ENCODE data around the gene AQP6.
A peak's percentile ranks its signal among the peaks of the same experiment; 100 is the strongest.

Gene AQP6

DNA sequence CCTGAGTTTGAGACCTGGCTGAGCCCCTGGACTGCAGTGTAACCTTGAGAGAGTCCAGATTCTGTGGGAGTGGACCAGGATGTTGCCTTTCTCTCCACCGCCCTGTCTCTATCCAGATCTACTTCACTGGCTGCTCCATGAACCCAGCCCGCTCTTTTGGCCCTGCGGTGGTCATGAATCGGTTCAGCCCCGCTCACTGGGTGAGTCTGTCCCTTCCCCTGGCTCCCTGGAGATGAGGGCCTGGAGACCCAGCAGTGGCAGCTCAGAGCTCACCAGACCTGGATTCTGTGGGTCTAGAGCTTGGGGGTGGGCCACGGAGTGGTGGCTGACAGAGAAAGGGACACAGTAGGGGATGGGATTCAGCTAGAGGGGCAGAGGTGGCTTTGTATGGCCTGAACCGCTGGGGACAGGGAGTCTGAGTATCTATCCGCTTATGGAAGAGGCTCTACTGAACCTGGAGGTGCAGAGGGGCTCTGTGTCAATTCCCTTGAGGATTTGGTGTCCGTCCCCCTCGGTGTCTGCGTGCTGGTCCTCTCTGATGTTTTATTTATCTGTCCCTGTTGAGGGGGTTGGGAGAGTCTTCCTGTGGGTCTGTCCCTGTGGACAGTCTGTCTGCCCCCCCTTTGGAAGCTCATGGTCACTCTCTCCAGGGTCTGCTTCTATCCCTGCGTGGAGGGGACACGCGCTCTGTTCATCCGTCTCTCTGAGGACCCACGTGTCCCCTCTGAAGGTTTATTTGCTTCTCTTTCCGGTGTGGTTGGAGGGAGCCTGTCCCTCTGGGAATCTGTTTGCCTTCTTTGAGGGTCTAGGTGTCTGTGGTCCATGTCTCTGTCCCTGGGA lies 8.6 kb upstream of the AQP6 start:
- H3K27me3 ChIP-seq (ENCODE audit: control insufficient read depth, insufficient read depth, low read length), result peaks cover 15% of the 10 kb centered on the region

DNA sequence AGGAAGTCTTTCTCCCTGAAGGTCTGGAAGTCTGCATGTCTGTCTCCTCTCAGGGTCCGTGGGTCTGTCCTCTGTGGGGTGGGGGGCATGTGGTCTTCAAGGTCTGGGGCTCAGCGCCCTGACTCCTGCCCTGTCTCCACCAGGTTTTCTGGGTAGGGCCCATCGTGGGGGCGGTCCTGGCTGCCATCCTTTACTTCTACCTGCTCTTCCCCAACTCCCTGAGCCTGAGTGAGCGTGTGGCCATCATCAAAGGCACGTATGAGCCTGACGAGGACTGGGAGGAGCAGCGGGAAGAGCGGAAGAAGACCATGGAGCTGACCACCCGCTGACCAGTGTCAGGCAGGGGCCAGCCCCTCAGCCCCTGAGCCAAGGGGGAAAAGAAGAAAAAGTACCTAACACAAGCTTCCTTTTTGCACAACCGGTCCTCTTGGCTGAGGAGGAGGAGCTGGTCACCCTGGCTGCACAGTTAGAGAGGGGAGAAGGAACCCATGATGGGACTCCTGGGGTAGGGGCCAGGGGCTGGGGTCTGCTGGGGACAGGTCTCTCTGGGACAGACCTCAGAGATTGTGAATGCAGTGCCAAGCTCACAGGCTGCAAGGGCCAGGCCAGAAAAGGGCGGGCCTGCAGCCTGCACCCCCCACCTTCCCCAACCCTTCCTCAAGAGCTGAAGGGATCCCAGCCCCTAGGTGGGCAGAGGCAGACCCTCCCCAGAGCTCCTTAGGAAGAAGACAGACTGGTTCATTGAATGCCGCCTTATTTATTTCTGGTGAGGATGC lies 7.7 kb upstream of the AQP6 start:
- H3K27me3 ChIP-seq (ENCODE audit: control insufficient read depth, insufficient read depth, low read length), result peaks cover 10% of the 10 kb centered on the region
- no peaks in the 10 kb centered on the region for H3K36me3 ChIP-seq (ENCODE audit: control insufficient read depth, insufficient read depth, low read length)
- H3K27ac ChIP-seq (ENCODE audit: low read depth, low read length), result no peak overlapping the region
- H3K4me3 ChIP-seq (ENCODE audit: low read length), result no peak overlapping the region
- H3K4me1 ChIP-seq (ENCODE audit: control insufficient read depth, insufficient read depth, low read length), result no peaks in the 10 kb centered on the region
- H3K9ac ChIP-seq (ENCODE audit: low read length), result no peak overlapping the region

More for the DNA sequence above, 8.6 kb upstream of the AQP6 start:
- Histone ChIP-seq H3K9ac (ENCODE audit: low read length) (no peak overlapping the region), H3K36me3 (ENCODE audit: control insufficient read depth, insufficient read depth, low read length) (no peaks in the 10 kb centered on the region), H3K27ac (ENCODE audit: low read depth, low read length) (no peak overlapping the region), H3K4me1 (ENCODE audit: control insufficient read depth, insufficient read depth, low read length) (no peaks in the 10 kb centered on the region), H3K4me3 (ENCODE audit: low read length) (no peak overlapping the region)

DNA sequence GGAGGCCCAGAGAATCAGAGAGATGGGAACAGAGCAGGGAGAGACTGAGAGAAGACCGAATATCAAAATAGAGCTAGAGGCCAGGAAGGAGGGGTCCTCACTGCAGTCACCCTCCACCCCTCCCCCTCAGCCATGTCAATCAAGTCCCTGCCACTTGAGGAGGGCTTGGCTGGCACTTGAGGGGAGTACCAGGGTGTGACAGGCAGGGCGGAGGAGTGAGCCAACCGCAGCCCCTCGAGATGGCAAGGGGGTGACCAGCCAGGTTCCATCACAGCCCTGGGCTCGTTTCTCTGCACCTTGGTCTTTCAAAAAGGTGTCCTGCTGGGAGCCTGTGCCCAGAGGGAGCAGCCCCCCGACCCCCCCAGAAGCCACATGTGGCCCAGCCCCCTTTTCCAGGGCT lies 6.9 kb upstream of the AQP6 start:
- no peak overlapping the region for H3K27ac ChIP-seq (ENCODE audit: low read depth, low read length)
- H3K36me3 ChIP-seq (ENCODE audit: control insufficient read depth, insufficient read depth, low read length), result no peaks in the 10 kb centered on the region
- no peak overlapping the region for H3K4me3 ChIP-seq (ENCODE audit: low read length)
- H3K9ac ChIP-seq (ENCODE audit: low read length), result no peak overlapping the region
- no peaks in the 10 kb centered on the region for H3K4me1 ChIP-seq (ENCODE audit: control insufficient read depth, insufficient read depth, low read length)
- H3K27me3 ChIP-seq (ENCODE audit: control insufficient read depth, insufficient read depth, low read length), result peaks cover 6% of the 10 kb centered on the region

DNA sequence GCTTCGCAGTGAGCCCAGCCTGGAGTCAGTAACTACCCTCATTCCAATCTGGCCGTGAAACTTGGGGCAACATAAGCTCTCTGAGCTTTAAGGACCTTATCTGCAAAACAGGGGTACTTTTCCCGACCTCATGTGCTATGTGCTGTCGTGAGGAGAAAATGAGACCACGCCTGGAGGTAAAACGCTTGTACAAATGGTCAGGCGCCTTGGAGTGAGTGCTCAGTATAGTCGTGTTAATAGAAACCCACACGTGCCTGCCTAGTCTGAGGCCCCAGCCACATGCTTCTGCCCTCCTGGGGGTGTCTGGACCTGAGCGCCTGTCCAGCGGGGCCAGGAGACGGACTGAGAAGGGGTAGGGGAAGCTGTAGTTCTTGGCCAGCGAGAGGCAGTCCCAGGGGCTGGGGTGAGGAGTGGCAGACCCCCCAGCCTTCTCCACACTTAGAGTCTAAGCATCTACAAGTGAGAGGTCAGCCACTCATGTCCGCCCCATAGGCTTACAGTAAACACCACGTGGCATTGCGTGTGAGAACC lies 6.2 kb upstream of the AQP6 start:
- Histone ChIP-seq H3K9ac (ENCODE audit: low read length) (no peak overlapping the region), H3K27me3 (ENCODE audit: control insufficient read depth, insufficient read depth, low read length) (peaks cover 3% of the 10 kb centered on the region), H3K4me1 (ENCODE audit: control insufficient read depth, insufficient read depth, low read length) (no peaks in the 10 kb centered on the region), H3K36me3 (ENCODE audit: control insufficient read depth, insufficient read depth, low read length) (no peaks in the 10 kb centered on the region), H3K27ac (ENCODE audit: low read depth, low read length) (no peak overlapping the region), H3K4me3 (ENCODE audit: low read length) (no peak overlapping the region)

DNA sequence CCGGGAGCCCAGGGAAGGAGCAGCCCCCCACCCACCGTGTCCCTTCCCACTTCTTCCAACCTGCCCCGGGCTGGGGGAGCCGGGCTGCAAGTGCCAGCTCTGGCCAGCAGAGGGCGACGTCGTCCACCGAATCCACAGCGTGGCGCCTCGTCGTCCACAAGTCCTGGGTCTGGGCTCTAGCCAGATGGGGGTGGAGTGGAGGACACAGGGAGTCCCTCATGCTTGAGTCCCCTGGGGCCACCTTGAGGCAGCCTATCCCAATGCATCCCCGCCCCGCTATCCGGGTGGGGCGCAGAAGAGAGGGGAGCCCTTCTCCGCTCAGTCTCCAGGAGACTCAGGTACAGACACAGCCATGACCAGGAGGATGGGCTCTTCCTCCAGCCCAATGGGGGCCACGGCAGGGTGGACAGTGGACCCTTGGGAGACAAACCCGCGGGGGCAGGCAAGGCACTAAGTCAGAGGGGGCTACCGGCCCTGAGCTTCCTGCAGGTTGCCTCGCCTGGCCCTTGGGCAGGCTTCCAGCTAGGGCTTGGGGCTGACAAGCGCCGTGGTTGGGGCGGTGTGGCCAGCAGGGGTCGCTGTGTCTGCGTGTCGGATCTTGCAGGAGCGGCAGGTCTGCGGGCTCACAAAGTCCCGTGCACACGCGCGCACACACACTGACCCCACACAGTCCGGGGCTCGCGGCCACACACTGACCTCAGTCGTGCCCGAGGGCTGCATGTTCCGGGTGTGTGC lies 5.5 kb upstream of the AQP6 start:
- Histone ChIP-seq H3K4me1 (ENCODE audit: control insufficient read depth, insufficient read depth, low read length) (no peaks in the 10 kb centered on the region), H3K4me3 (ENCODE audit: low read length) (peak overlapping the region; percentile 50), H3K27ac (ENCODE audit: low read depth, low read length) (no peak overlapping the region), H3K27me3 (ENCODE audit: control insufficient read depth, insufficient read depth, low read length) (peaks cover 3% of the 10 kb centered on the region), H3K36me3 (ENCODE audit: control insufficient read depth, insufficient read depth, low read length) (no peaks in the 10 kb centered on the region), H3K9ac (ENCODE audit: low read length) (no peak overlapping the region)

DNA sequence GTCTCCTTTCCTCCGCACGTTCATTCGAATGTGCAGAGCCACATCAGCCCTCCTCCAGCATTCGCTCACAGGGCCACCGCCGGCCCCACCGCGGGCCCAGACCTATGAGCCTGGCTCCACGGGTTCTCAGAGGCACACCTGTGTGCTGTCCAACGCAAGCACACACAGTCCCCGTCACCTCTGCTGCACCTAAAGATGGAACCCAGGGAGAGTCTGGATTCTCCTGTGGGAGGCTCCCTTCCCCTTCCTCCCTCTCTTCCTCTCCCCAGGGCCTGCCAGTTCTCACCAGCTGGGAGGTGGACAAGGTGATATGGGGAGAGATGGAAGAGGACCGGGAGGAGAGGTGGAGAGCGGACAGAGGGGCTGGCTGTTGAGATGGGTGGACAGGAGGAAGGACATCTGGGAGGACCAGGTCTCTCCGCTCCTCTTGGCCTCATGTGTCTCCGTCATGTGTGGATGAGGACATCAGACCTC lies 4.9 kb upstream of the AQP6 start:
- H3K9ac ChIP-seq (ENCODE audit: low read length), result no peak overlapping the region

DNA sequence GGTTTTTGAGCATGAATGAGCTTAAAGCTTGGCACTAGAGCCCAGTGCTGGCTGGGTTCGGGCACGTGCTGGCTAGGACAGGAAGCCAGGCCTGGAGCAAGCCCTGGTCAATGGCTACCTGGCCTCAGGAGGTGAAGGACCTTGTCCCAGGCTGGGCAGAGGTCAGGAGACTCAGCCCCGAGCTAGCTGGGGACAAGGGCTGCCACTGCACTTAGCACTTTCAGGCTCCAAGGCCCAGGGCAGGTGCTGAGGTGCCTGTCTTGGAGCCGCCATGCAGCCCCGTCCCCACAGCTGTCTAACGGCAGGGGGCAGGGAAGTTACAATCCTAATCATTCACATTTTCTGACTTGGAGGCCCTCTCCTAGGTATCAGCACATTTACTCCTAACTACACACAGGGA lies 4.3 kb upstream of the AQP6 start:
- no peak overlapping the region for H3K27ac ChIP-seq (ENCODE audit: low read depth, low read length)
- no peaks in the 10 kb centered on the region for H3K36me3 ChIP-seq (ENCODE audit: control insufficient read depth, insufficient read depth, low read length)
- H3K4me3 ChIP-seq (ENCODE audit: low read length), result no peak overlapping the region
- no peak overlapping the region for H3K9ac ChIP-seq (ENCODE audit: low read length)
- peaks cover 3% of the 10 kb centered on the region for H3K27me3 ChIP-seq (ENCODE audit: control insufficient read depth, insufficient read depth, low read length)
- H3K4me1 ChIP-seq (ENCODE audit: control insufficient read depth, insufficient read depth, low read length), result no peaks in the 10 kb centered on the region

More for the DNA sequence above, 4.9 kb upstream of the AQP6 start:
- no peak overlapping the region for H3K27ac ChIP-seq (ENCODE audit: low read depth, low read length)
- H3K36me3 ChIP-seq (ENCODE audit: control insufficient read depth, insufficient read depth, low read length), result no peaks in the 10 kb centered on the region
- H3K4me1 ChIP-seq (ENCODE audit: control insufficient read depth, insufficient read depth, low read length), result no peaks in the 10 kb centered on the region
- H3K27me3 ChIP-seq (ENCODE audit: control insufficient read depth, insufficient read depth, low read length), result peaks cover 3% of the 10 kb centered on the region
- peak overlapping the region; percentile 50 for H3K4me3 ChIP-seq (ENCODE audit: low read length)

DNA sequence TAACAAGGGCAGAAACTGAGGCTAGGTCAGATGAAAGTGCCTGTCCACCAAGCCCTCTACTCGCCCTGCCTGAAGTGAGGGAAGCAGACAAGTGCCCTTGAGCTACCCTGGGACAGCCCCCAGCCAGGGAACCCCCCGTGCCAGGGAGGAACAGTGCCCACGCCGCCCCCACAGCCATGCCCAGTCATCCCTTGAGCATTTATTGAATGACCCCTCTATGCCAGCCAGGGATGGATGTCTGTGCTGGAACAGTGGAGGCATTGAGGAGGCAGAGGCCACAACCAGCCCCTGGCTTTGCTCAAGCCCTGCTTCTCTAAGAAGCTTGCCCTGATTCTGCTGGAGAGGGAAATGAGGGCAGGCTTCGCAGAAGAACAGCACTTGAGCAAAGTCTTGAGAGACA lies 3.7 kb upstream of the AQP6 start:
- Histone ChIP-seq H3K9ac (ENCODE audit: low read length) (no peak overlapping the region), H3K27me3 (ENCODE audit: control insufficient read depth, insufficient read depth, low read length) (peaks cover 3% of the 10 kb centered on the region), H3K4me1 (ENCODE audit: control insufficient read depth, insufficient read depth, low read length) (no peaks in the 10 kb centered on the region), H3K4me3 (ENCODE audit: low read length) (no peak overlapping the region), H3K36me3 (ENCODE audit: control insufficient read depth, insufficient read depth, low read length) (no peaks in the 10 kb centered on the region), H3K27ac (ENCODE audit: low read depth, low read length) (no peak overlapping the region)

DNA sequence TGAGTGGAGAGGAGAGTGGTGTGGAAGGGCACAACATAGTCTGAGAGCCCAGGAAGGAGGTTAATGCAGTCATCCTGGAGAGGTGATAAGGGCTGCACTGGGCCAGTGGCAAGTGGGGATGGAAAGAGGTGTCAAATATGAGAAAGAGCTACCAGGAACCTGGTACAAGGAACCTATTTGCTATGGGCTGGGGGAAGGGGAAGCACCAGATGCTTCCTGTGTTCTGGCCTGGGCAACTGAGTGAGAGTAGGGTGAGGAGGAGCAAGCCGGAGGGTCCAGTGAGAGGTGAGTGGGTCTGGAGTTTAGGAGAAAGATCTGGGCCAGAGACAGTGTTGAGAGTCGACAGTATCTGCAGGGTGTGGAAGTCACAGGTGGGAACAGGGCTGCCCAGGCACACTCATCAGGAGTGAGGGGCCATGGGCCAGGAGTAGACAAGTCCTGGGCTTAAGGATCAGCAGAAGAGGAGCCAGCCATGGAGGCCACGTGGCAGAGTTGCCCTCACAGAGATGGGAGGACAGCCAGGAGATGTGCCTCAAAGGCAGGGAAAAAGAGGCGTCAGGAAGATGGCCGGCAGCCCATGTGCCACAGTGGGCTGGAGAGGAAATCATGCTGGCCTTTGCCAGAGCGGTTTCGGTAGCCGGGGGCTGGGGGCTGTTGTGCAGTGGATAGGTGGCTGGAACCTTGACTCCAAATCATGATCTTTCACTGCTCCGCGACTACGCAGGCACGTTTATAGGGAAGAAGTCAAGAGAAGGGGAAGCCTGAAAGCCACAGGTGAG lies 2.9 kb upstream of the AQP6 start:
- H3K36me3 ChIP-seq (ENCODE audit: control insufficient read depth, insufficient read depth, low read length), result no peaks in the 10 kb centered on the region
- no peak overlapping the region for H3K9ac ChIP-seq (ENCODE audit: low read length)
- H3K27ac ChIP-seq (ENCODE audit: low read depth, low read length), result no peak overlapping the region
- peaks cover 6% of the 10 kb centered on the region for H3K4me1 ChIP-seq (ENCODE audit: control insufficient read depth, insufficient read depth, low read length)
- H3K4me3 ChIP-seq (ENCODE audit: low read length), result no peak overlapping the region
- peaks cover 3% of the 10 kb centered on the region for H3K27me3 ChIP-seq (ENCODE audit: control insufficient read depth, insufficient read depth, low read length)

DNA sequence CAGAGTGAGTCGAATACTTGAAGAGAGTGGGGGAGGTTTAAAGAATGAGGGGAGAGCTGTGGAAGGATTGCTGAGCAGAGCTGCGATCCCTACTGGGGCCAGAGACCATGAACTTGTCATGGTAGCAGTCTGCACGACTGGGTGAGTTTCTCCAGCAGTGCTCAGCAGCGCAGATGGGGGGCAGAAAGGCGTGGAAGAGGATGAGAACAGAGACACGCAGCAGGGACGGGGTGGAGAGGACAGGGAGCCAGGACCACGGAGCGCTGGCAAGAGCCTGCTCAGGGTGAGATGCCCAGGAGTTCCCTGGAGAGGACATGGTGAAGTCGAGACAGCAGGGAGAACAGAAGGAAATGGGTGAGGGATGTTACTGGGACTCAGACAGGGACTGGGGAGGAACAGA lies 2.1 kb upstream of the AQP6 start:
- no peak overlapping the region for H3K27ac ChIP-seq (ENCODE audit: low read depth, low read length)
- H3K9ac ChIP-seq (ENCODE audit: low read length), result no peak overlapping the region
- no peak overlapping the region for H3K4me3 ChIP-seq (ENCODE audit: low read length)
- H3K27me3 ChIP-seq (ENCODE audit: control insufficient read depth, insufficient read depth, low read length), result peaks cover 3% of the 10 kb centered on the region
- peaks cover 10% of the 10 kb centered on the region for H3K4me1 ChIP-seq (ENCODE audit: control insufficient read depth, insufficient read depth, low read length)
- H3K36me3 ChIP-seq (ENCODE audit: control insufficient read depth, insufficient read depth, low read length), result no peaks in the 10 kb centered on the region

DNA sequence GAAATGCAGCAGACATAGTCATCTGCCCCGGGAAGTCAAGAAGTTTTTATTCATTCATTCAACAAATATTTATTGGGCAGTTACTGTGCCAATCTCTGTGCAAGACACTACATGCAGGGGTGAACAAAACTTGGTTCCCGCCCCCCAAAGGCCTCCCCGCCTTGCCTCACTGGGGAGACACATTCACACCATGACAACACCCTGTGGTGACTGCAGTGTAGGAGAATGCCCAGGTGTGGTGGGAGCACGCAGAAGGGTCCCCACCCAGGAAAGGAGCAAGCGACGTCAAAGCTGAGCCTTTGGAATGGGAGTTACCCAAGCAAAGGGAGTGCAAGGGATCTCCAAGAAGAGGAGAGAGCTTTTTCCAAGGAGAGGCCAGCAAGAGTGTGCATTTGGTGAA lies 1.6 kb upstream of the AQP6 start:
- no peak overlapping the region for H3K9ac ChIP-seq (ENCODE audit: low read length)
- no peak overlapping the region for H3K27ac ChIP-seq (ENCODE audit: low read depth, low read length)

More for the DNA sequence above, 1.6 kb upstream of the AQP6 start:
- H3K4me1 ChIP-seq (ENCODE audit: control insufficient read depth, insufficient read depth, low read length), result peaks cover 10% of the 10 kb centered on the region
- H3K27me3 ChIP-seq (ENCODE audit: control insufficient read depth, insufficient read depth, low read length), result peaks cover 3% of the 10 kb centered on the region
- H3K36me3 ChIP-seq (ENCODE audit: control insufficient read depth, insufficient read depth, low read length), result no peaks in the 10 kb centered on the region
- no peak overlapping the region for H3K4me3 ChIP-seq (ENCODE audit: low read length)
